OCI-LY1 (cell line): ENCODE data around the gene SLC2A11.
"Not testable (repeated sequence)": the region's sequence is repeated elsewhere in the genome, so short reads cannot be mapped to it uniquely, and the experiment has no call there.

Experiments
- H2AFZ ChIP-seq: fragments of 200-600 bp; sonication (generic), shearing (Covaris generic); 2 replicates; pipeline ENCODE4 v1.6.0; 2014; ENCODE audit warnings: antibody characterized with exemption, mild to moderate bottlenecking, low read length
- H3F3A ChIP-seq: fragments of 200-600 bp; sonication (generic), shearing (Covaris generic); 2 replicates; pipeline ENCODE4 v1.6.0; 2014; ENCODE audit warnings: mild to moderate bottlenecking, antibody characterized with exemption, low read length, moderate library complexity; ENCODE audit not compliant: insufficient read depth
- H3K27ac ChIP-seq: fragments of 200-600 bp; sonication (generic); 2 replicates; pipeline ENCODE4 v1.5.1; 2014; ENCODE audit warnings: low read length, mixed run types, mild to moderate bottlenecking, low read depth; ENCODE audit not compliant: poor library complexity, severe bottlenecking
- H3K27me3 ChIP-seq: fragments of 200-600 bp; sonication (generic); 2 replicates; pipeline ENCODE4 v1.6.0; 2014; ENCODE audit warnings: antibody characterized with exemption, mild to moderate bottlenecking, low read length, moderate library complexity; ENCODE audit not compliant: insufficient read depth
- H3K36me3 ChIP-seq: fragments of 200-600 bp; sonication (generic); 2 replicates; pipeline ENCODE4 v1.6.1; 2014; ENCODE audit warnings: mild to moderate bottlenecking, antibody characterized with exemption, low read length, moderate library complexity, mixed read lengths; ENCODE audit not compliant: insufficient read depth
- H3K4me1 ChIP-seq: fragments of 200-600 bp; sonication (generic); 2 replicates; pipeline ENCODE4 v1.5.1; 2014; ENCODE audit warnings: mild to moderate bottlenecking, low read length, moderate library complexity; ENCODE audit not compliant: insufficient read depth, severe bottlenecking
- H3K4me2 ChIP-seq: fragments of 200-600 bp; sonication (generic), shearing (Covaris generic); 2 replicates; pipeline ENCODE4 v1.6.1; 2014; ENCODE audit warnings: low read length
- H3K4me3 ChIP-seq: fragments of 200-600 bp; sonication (generic); 2 replicates; pipeline ENCODE4 v1.5.1; 2014; ENCODE audit warnings: low read length, low read depth, mild to moderate bottlenecking, mixed read lengths; ENCODE audit not compliant: poor library complexity, severe bottlenecking
- H3K79me2 ChIP-seq: fragments of 200-600 bp; shearing (Covaris generic); 2 replicates; pipeline ENCODE4 v1.6.1; 2016; ENCODE audit warnings: mixed run types, low read length, mixed read lengths; ENCODE audit not compliant: insufficient read depth
- H3K9ac ChIP-seq: fragments of 200-600 bp; sonication (generic), shearing (Covaris generic); 2 replicates; pipeline ENCODE4 v1.6.1; 2014; ENCODE audit warnings: mild to moderate bottlenecking, low read length, mixed read lengths
- H3K9me2 ChIP-seq: fragments of 200-600 bp; sonication (generic), shearing (Covaris generic); 2 replicates; pipeline ENCODE4 v1.6.1; 2014; ENCODE audit warnings: low read depth, mild to moderate bottlenecking, low read length, mixed read lengths
- H3K9me3 ChIP-seq: fragments of 200-600 bp; shearing (Covaris generic); 2 replicates; pipeline ENCODE4 v1.6.1; 2014; ENCODE audit warnings: low read length, mixed read lengths
- H4K20me1 ChIP-seq: fragments of 200-600 bp; sonication (generic), shearing (Covaris generic); 2 replicates; pipeline ENCODE4 v1.6.0; 2016; ENCODE audit warnings: mild to moderate bottlenecking, low read length; ENCODE audit not compliant: insufficient read depth
- CTCF ChIP-seq: fragments of 200-600 bp; sonication (generic), shearing (Covaris generic); IDR thresholded peaks from 2 replicates; pipeline ENCODE4 v1.5.1; 2017; ENCODE audit warnings: mild to moderate bottlenecking, antibody characterized with exemption, low read length, moderate library complexity, mixed read lengths
- EZH2 ChIP-seq: fragments of 200-600 bp; sonication (generic), shearing (Covaris generic); IDR thresholded peaks from 2 replicates; pipeline ENCODE4 v1.8.0; 2017; ENCODE audit warnings: borderline replicate concordance, mixed run types, mild to moderate bottlenecking, antibody characterized with exemption, low read length, moderate library complexity, mixed read lengths

The SLC2A11 gene

DNA sequence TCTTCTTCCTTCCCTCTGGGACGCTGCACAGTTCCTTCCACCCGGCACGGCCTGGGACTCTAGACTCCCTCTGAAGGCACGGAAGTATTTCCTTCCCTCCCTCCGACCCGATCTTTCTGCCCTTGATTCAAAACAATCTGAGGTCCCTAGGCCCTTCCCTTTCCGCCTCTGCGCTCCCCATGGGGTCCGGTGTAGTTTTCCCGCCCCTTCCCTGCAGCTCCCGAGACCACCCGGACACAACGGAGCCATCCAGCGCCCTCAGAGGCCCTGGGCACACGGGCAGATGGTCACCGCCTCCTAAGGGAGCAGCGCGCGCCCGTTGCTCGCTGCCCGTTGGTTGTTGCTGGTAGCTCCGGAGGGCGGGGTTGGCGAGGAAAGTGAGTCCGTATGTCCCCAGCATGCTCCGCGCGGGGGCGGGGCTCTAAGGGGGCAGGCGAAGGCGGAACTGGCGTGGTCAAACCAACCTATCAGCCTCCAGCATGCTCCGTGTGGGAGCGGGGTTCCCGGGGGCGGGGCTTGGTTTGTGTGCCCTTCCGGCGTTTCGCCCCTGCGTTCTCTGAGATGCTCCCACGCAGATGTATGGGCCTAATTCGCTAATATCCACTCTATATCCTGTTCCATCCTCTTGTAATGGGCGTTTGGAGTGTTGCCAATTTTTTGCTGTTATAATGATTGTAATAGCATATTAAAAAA is 56.1 kb downstream of the SLC2A11 start:
- no peak for TF ChIP-seq EZH2
- TF ChIP-seq CTCF = no peak
- Histone ChIP-seq H3K4me3 (peak overlapping the region; percentile 81), H3K27me3 (no peaks in the 10 kb centered on the region), H3K9me2 (no peaks in the 10 kb centered on the region), H3K79me2 (no peaks in the 10 kb centered on the region), H4K20me1 (no peaks in the 10 kb centered on the region), H3K27ac (peak overlapping the region; percentile 86), H3K9me3 (no peaks in the 10 kb centered on the region), H3K9ac (peak overlapping the region; percentile 98), H3K4me2 (peak overlapping the region; percentile 94), H2AFZ (no peak overlapping the region), H3K4me1 (peaks cover 35% of the 10 kb centered on the region), H3K36me3 (peaks cover 12% of the 10 kb centered on the region), H3F3A (peaks cover 5% of the 10 kb centered on the region; the same call in 1 of the 2 replicates)

GRCh38 chr22:23915290-23915689 is 57.6 kb downstream of the SLC2A11 start:
- Histone ChIP-seq H3K4me3 (no peak overlapping the region), H3K27me3 (no peaks in the 10 kb centered on the region), H3K9me2 (no peaks in the 10 kb centered on the region), H3K9me3 (no peaks in the 10 kb centered on the region), H2AFZ (no peak overlapping the region), H3K36me3 (peaks cover 23% of the 10 kb centered on the region), H3K4me1 (peaks cover 35% of the 10 kb centered on the region), H3F3A (peaks cover 5% of the 10 kb centered on the region; the same call in 1 of the 2 replicates), H3K79me2 (no peaks in the 10 kb centered on the region), H3K27ac (no peak overlapping the region), H4K20me1 (no peaks in the 10 kb centered on the region), H3K4me2 (no peak overlapping the region), H3K9ac (no peak overlapping the region)
- TF ChIP-seq EZH2 (no peak), CTCF (no peak)

GRCh38 chr22:23920267-23920611 is 62.6 kb downstream of the SLC2A11 start:
- not testable (repeated sequence) for H3K9ac ChIP-seq, H3K9me2 ChIP-seq, H3F3A ChIP-seq, H3K79me2 ChIP-seq, H3K4me3 ChIP-seq, H3K27ac ChIP-seq, H3K4me2 ChIP-seq, H4K20me1 ChIP-seq, H3K27me3 ChIP-seq, H2AFZ ChIP-seq, H3K4me1 ChIP-seq, H3K9me3 ChIP-seq
- peaks cover 61% of the 10 kb centered on the region for H3K36me3 ChIP-seq

- not testable (repeated sequence) for H2AFZ ChIP-seq, H3K27me3 ChIP-seq, H3K79me2 ChIP-seq, H4K20me1 ChIP-seq, H3K4me1 ChIP-seq, H3K27ac ChIP-seq, H3K4me2 ChIP-seq, H3K9ac ChIP-seq, H3F3A ChIP-seq, H3K4me3 ChIP-seq, H3K9me2 ChIP-seq
- peaks cover 75% of the 10 kb centered on the region for H3K36me3 ChIP-seq
- peaks cover 11% of the 10 kb centered on the region for H3K9me3 ChIP-seq
These were observed 64.0 kb downstream of the SLC2A11 start for GRCh38 chr22:23921586-23922201.
